Right lobe of liver (tissue), 4 donors: ENCODE data around the gene CTSC.

Experiments used
- CTCF ChIP-seq, 4 donors: fragments of 200-600 bp in 3 of 4; fragments of 450-650 bp in 1 of 4; IDR thresholded peaks; one replicate each; pipeline versions ENCODE4 v1.5.1 to v1.8.0; 2016 to 2022; ENCODE audit warnings: antibody characterized with exemption in 4 of 4, mild to moderate bottlenecking in 2 of 4
- POLR2A ChIP-seq: fragments of 450-650 bp; IDR thresholded peaks from one replicate; pipeline ENCODE4 v1.6.1; 2017; ENCODE audit warnings: antibody characterized with exemption, mild to moderate bottlenecking
- donor health status: DM: no; HTN: no; CAD: no.
- donor health status: DM: no; HTN: no; CAD: no.
- donor health status: DM: no; HTN: yes; CAD: no.

GRCh38 chr11:88318017-88318416, 19.5 kb downstream of the CTSC start:
- TF ChIP-seq POLR2A (no peak), CTCF (IDR thresholded peaks at IDR 0.05) (no peak)
